WTC11 (cell line): Measurements from ENCODE around the gene SLAMF6.
"Not testable (repeated sequence)": the region's sequence is repeated elsewhere in the genome, so short reads cannot be mapped to it uniquely, and the experiment has no call there.

Experiments
- ESRRA ChIP-seq: sonication (generic); formaldehyde crosslinking; IDR thresholded peaks from 2 replicates; pipeline ENCODE4 v1.8.1; 2022; ENCODE audit warnings: mild to moderate bottlenecking, missing genetic modification reagents, borderline replicate concordance
- ZBTB21 ChIP-seq: sonication (generic); formaldehyde crosslinking; IDR thresholded peaks from 2 replicates; pipeline ENCODE4 v1.8.1; 2023; ENCODE audit warnings: mild to moderate bottlenecking, missing genetic modification reagents, borderline replicate concordance
- ZNF232 ChIP-seq: sonication (generic); formaldehyde crosslinking; IDR thresholded peaks from 2 replicates; pipeline ENCODE4 v1.8.0; 2022; ENCODE audit warnings: mild to moderate bottlenecking, missing genetic modification reagents
- ZNF263 ChIP-seq: sonication (generic); formaldehyde crosslinking; IDR thresholded peaks from 2 replicates; pipeline ENCODE4 v1.8.1; 2022; ENCODE audit warnings: low read depth, mild to moderate bottlenecking, moderate library complexity, missing genetic modification reagents
- TF ChIP-seq, protein P1 (sequence below): sonication (generic); formaldehyde crosslinking; IDR thresholded peaks from 2 replicates; pipeline ENCODE4 v1.8.1; 2023; ENCODE audit warnings: mild to moderate bottlenecking, moderate library complexity, missing genetic modification reagents
- TF ChIP-seq, protein P2 (sequence below): fragments of 200-600 bp; IDR thresholded peaks from 2 replicates; pipeline ENCODE4 v1.8.0; 2022; ENCODE audit warnings: antibody characterized with exemption
- TF ChIP-seq, protein P3 (sequence below): sonication (generic); formaldehyde crosslinking; IDR thresholded peaks from 2 replicates; pipeline ENCODE4 v1.8.1; 2023; ENCODE audit warnings: mild to moderate bottlenecking, missing genetic modification reagents, moderate library complexity
- TF ChIP-seq, protein P4 (sequence below): sonication (generic); formaldehyde crosslinking; IDR thresholded peaks from 2 replicates; pipeline ENCODE4 v1.8.1; 2023; ENCODE audit warnings: mild to moderate bottlenecking, missing genetic modification reagents, borderline replicate concordance
- TF ChIP-seq, protein P5 (sequence below): fragments of 250-450 bp; sonication (Bioruptor Pico); conservative IDR thresholded peaks from 2 replicates; pipeline ENCODE4 v1.9.0; 2021; ENCODE audit warnings: mild to moderate bottlenecking
- TF ChIP-seq, protein P6 (sequence below): sonication (generic); formaldehyde crosslinking; IDR thresholded peaks from 2 replicates; pipeline ENCODE4 v1.8.0; 2022; ENCODE audit warnings: mild to moderate bottlenecking, missing genetic modification reagents

- not testable (repeated sequence) for TF ChIP-seq ZNF232, ZNF263, ESRRA, ZBTB21 (CRISPR knock-in tag)
- TF ChIP-seq, protein P1, sequence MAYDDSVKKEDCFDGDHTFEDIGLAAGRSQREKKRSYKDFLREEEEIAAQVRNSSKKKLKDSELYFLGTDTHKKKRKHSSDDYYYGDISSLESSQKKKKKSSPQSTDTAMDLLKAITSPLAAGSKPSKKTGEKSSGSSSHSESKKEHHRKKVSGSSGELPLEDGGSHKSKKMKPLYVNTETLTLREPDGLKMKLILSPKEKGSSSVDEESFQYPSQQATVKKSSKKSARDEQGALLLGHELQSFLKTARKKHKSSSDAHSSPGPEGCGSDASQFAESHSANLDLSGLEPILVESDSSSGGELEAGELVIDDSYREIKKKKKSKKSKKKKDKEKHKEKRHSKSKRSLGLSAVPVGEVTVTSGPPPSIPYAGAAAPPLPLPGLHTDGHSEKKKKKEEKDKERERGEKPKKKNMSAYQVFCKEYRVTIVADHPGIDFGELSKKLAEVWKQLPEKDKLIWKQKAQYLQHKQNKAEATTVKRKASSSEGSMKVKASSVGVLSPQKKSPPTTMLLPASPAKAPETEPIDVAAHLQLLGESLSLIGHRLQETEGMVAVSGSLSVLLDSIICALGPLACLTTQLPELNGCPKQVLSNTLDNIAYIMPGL (CRISPR knock-in tag): not testable (repeated sequence)
- TF ChIP-seq, protein P2, sequence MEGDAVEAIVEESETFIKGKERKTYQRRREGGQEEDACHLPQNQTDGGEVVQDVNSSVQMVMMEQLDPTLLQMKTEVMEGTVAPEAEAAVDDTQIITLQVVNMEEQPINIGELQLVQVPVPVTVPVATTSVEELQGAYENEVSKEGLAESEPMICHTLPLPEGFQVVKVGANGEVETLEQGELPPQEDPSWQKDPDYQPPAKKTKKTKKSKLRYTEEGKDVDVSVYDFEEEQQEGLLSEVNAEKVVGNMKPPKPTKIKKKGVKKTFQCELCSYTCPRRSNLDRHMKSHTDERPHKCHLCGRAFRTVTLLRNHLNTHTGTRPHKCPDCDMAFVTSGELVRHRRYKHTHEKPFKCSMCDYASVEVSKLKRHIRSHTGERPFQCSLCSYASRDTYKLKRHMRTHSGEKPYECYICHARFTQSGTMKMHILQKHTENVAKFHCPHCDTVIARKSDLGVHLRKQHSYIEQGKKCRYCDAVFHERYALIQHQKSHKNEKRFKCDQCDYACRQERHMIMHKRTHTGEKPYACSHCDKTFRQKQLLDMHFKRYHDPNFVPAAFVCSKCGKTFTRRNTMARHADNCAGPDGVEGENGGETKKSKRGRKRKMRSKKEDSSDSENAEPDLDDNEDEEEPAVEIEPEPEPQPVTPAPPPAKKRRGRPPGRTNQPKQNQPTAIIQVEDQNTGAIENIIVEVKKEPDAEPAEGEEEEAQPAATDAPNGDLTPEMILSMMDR: not testable (repeated sequence)
- TF ChIP-seq, protein P3, sequence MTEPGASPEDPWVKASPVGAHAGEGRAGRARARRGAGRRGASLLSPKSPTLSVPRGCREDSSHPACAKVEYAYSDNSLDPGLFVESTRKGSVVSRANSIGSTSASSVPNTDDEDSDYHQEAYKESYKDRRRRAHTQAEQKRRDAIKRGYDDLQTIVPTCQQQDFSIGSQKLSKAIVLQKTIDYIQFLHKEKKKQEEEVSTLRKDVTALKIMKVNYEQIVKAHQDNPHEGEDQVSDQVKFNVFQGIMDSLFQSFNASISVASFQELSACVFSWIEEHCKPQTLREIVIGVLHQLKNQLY: not testable (repeated sequence)
- TF ChIP-seq, protein P4, sequence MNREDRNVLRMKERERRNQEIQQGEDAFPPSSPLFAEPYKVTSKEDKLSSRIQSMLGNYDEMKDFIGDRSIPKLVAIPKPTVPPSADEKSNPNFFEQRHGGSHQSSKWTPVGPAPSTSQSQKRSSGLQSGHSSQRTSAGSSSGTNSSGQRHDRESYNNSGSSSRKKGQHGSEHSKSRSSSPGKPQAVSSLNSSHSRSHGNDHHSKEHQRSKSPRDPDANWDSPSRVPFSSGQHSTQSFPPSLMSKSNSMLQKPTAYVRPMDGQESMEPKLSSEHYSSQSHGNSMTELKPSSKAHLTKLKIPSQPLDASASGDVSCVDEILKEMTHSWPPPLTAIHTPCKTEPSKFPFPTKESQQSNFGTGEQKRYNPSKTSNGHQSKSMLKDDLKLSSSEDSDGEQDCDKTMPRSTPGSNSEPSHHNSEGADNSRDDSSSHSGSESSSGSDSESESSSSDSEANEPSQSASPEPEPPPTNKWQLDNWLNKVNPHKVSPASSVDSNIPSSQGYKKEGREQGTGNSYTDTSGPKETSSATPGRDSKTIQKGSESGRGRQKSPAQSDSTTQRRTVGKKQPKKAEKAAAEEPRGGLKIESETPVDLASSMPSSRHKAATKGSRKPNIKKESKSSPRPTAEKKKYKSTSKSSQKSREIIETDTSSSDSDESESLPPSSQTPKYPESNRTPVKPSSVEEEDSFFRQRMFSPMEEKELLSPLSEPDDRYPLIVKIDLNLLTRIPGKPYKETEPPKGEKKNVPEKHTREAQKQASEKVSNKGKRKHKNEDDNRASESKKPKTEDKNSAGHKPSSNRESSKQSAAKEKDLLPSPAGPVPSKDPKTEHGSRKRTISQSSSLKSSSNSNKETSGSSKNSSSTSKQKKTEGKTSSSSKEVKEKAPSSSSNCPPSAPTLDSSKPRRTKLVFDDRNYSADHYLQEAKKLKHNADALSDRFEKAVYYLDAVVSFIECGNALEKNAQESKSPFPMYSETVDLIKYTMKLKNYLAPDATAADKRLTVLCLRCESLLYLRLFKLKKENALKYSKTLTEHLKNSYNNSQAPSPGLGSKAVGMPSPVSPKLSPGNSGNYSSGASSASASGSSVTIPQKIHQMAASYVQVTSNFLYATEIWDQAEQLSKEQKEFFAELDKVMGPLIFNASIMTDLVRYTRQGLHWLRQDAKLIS (CRISPR knock-in tag): not testable (repeated sequence)
- TF ChIP-seq, protein P5, sequence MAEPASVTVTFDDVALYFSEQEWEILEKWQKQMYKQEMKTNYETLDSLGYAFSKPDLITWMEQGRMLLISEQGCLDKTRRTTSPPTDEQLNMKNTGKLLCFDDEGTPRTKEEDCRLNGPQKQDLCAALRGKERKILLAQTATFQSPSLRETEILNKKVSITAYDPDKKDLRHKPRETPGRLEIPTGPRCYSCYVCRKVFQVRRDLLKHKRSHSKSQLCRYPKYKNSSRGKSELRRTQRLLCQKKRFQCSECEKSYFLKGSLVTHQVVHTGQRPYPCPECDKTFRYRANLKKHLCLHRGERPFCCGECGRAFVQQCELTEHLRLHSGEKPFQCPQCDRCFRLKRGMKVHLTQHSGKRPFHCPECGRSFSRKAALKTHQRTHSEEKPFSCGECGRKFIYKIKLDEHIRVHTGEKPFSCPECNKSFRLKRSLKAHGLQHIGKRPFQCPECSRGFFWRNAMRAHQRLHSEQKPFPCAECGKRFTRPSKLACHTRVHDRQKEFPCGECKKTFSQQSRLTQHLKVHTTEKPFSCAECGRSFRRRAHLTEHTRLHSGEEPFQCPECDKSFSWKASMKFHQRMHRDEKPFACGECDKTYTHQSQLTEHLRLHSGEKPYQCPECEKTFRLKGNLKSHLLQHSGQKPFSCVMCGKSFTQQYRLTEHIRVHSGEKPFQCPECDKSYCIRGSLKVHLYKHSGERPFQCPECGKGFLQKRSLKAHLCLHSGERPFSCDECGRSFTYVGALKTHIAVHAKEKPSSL: not testable (repeated sequence)
- TF ChIP-seq, protein P6, sequence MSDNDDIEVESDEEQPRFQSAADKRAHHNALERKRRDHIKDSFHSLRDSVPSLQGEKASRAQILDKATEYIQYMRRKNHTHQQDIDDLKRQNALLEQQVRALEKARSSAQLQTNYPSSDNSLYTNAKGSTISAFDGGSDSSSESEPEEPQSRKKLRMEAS (CRISPR knock-in tag): not testable (repeated sequence)
These were observed 40.2 kb upstream of the SLAMF6 start for GRCh38 chr1:160563230-160563629.
